ENCODE results near the gene ZNF12.

Gene ZNF12

GRCh38 chr7:6647080-6647479, 59.7 kb downstream of the ZNF12 start:
- DNase-seq (ENCODE audit: low read depth), result no peak

- DNase-seq (ENCODE audit: low read depth), result no peak
Observed at GRCh38 chr7:6646465-6646864, 60.3 kb downstream of the ZNF12 start.

GRCh38 chr7:6644728-6645127, 62.0 kb downstream of the ZNF12 start:
- DNase-seq (ENCODE audit: low read depth), result no peak

GRCh38 chr7:6643915-6644625, 62.7 kb downstream of the ZNF12 start:
- no peak for DNase-seq (ENCODE audit: low read depth)

GRCh38 chr7:6642861-6643640, 63.7 kb downstream of the ZNF12 start:
- no peak for DNase-seq (ENCODE audit: low read depth)

- DNase-seq (ENCODE audit: low read depth), result no peak
Observed at GRCh38 chr7:6642239-6642839, 64.4 kb downstream of the ZNF12 start.

GRCh38 chr7:6641305-6642035, 65.3 kb downstream of the ZNF12 start:
- DNase-seq (ENCODE audit: low read depth), result no peak

- peak; percentile 46 for DNase-seq (ENCODE audit: low read depth)
Observed at GRCh38 chr7:6640246-6640721, 66.5 kb downstream of the ZNF12 start.

GRCh38 chr7:6639627-6640026, 67.1 kb downstream of the ZNF12 start:
- DNase-seq (ENCODE audit: low read depth), result no peak

GRCh38 chr7:6639032-6639431, 67.7 kb downstream of the ZNF12 start:
- no peak for DNase-seq (ENCODE audit: low read depth)

All from ELR (cell line).